ENCODE data around the gene RPS21. TPM values are rescaled to one million over a fixed set of nuclear protein-coding genes. Genes with fewer than 3 reads are reported as not detected.

Gene RPS21
- total and polyA plus RNA-seq, 2 of the 13 experiments (the other 11 are each of a cell fraction or from before 2014, with no cell fraction given), result 2,647 to 11,063 TPM

DNA sequence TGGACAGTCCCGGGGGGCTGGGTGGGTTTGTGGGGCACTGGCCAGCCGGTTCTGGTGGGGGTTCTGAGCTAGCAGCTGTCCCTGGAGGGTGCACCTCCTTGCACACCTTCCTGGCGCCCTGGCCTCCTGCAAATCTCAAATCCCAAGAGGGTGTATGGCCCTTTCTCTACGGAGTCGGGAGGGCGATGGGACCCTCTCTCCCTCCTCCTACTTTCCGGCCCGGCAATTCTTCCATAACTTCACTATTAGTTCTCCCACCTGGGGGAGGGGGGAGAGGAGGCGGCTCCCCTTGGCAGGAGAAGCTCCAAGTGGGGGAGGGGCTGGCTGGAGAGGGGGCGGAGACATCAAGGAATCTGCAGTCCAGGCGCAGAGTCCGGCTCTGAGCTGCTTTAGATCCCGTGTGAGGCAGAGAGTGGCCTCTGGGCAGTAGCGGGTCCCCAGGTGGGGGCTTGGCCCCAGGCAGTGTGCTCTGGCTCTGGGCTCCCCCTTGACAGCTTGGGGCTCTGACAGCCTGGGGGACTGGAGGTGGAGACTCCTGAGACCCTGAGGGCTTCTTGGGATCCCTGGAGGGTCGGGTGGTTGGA, 18.4 kb upstream of the RPS21 start (continued):
- TF ChIP-seq, protein P1, sequence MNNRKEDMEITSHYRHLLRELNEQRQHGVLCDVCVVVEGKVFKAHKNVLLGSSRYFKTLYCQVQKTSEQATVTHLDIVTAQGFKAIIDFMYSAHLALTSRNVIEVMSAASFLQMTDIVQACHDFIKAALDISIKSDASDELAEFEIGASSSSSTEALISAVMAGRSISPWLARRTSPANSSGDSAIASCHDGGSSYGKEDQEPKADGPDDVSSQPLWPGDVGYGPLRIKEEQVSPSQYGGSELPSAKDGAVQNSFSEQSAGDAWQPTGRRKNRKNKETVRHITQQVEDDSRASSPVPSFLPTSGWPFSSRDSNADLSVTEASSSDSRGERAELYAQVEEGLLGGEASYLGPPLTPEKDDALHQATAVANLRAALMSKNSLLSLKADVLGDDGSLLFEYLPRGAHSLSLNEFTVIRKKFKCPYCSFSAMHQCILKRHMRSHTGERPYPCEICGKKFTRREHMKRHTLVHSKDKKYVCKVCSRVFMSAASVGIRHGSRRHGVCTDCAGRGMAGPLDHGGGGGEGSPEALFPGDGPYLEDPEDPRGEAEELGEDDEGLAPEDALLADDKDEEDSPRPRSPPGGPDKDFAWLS (CRISPR knock-in tag; IDR thresholded peaks at IDR 0.05; ENCODE audit: borderline replicate concordance), result no peak
- TF ChIP-seq ZFP62 (CRISPR knock-in tag; IDR thresholded peaks at IDR 0.05) (no peak), KLF16 (CRISPR knock-in tag; IDR thresholded peaks at IDR 0.05) (peak in 1 of 2 experiments; percentile 65; a peak in 1 of 4 replicates), TOPORS (CRISPR knock-in tag; IDR thresholded peaks at IDR 0.05) (peak; percentile 66; the same call in 1 of the 2 replicates), KDM3A (CRISPR knock-in tag; IDR thresholded peaks at IDR 0.05; ENCODE audit: low read depth) (no peak), ZNF335 (CRISPR knock-in tag; IDR thresholded peaks at IDR 0.05) (no peak), MIER3 (CRISPR knock-in tag; IDR thresholded peaks at IDR 0.05; ENCODE audit: borderline replicate concordance) (peak; percentile 48; the same call in 1 of the 2 replicates), TRIM24 (CRISPR knock-in tag; IDR thresholded peaks at IDR 0.05) (no peak), ZKSCAN5 (CRISPR knock-in tag; IDR thresholded peaks at IDR 0.05) (peak; percentile 58; the same call in 1 of the 2 replicates), ZNF260 (CRISPR knock-in tag; IDR thresholded peaks at IDR 0.05; ENCODE audit: borderline replicate concordance, low read depth) (no peak), KLF11 (CRISPR knock-in tag; IDR thresholded peaks at IDR 0.05) (no peak), PHF20 (CRISPR knock-in tag; IDR thresholded peaks at IDR 0.05) (0 out of 2 replicates have a peak, but pooled peaks have one; percentile 4), ZNF780A (CRISPR knock-in tag; IDR thresholded peaks at IDR 0.05) (peak; percentile 67)
- TF ChIP-seq, protein P2, sequence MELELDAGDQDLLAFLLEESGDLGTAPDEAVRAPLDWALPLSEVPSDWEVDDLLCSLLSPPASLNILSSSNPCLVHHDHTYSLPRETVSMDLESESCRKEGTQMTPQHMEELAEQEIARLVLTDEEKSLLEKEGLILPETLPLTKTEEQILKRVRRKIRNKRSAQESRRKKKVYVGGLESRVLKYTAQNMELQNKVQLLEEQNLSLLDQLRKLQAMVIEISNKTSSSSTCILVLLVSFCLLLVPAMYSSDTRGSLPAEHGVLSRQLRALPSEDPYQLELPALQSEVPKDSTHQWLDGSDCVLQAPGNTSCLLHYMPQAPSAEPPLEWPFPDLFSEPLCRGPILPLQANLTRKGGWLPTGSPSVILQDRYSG (CRISPR knock-in tag; IDR thresholded peaks at IDR 0.05), result 0 out of 2 replicates have a peak, but pooled peaks have one; percentile 22
- TF ChIP-seq, protein P3, sequence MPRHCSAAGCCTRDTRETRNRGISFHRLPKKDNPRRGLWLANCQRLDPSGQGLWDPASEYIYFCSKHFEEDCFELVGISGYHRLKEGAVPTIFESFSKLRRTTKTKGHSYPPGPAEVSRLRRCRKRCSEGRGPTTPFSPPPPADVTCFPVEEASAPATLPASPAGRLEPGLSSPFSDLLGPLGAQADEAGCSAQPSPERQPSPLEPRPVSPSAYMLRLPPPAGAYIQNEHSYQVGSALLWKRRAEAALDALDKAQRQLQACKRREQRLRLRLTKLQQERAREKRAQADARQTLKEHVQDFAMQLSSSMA (CRISPR knock-in tag; IDR thresholded peaks at IDR 0.05), result 0 out of 2 replicates have a peak, but pooled peaks have one; percentile 15
- TF ChIP-seq, protein P4, sequence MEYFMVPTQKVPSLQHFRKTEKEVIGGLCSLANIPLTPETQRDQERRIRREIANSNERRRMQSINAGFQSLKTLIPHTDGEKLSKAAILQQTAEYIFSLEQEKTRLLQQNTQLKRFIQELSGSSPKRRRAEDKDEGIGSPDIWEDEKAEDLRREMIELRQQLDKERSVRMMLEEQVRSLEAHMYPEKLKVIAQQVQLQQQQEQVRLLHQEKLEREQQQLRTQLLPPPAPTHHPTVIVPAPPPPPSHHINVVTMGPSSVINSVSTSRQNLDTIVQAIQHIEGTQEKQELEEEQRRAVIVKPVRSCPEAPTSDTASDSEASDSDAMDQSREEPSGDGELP (IDR thresholded peaks at IDR 0.05; ENCODE audit: borderline replicate concordance, low read depth), result no peak; the same call in 1 of the 2 replicates
- TF ChIP-seq, protein P5, sequence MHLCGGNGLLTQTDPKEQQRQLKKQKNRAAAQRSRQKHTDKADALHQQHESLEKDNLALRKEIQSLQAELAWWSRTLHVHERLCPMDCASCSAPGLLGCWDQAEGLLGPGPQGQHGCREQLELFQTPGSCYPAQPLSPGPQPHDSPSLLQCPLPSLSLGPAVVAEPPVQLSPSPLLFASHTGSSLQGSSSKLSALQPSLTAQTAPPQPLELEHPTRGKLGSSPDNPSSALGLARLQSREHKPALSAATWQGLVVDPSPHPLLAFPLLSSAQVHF (CRISPR knock-in tag; IDR thresholded peaks at IDR 0.05), result no peak; the same call in 1 of the 2 replicates
- TF ChIP-seq, protein P6, sequence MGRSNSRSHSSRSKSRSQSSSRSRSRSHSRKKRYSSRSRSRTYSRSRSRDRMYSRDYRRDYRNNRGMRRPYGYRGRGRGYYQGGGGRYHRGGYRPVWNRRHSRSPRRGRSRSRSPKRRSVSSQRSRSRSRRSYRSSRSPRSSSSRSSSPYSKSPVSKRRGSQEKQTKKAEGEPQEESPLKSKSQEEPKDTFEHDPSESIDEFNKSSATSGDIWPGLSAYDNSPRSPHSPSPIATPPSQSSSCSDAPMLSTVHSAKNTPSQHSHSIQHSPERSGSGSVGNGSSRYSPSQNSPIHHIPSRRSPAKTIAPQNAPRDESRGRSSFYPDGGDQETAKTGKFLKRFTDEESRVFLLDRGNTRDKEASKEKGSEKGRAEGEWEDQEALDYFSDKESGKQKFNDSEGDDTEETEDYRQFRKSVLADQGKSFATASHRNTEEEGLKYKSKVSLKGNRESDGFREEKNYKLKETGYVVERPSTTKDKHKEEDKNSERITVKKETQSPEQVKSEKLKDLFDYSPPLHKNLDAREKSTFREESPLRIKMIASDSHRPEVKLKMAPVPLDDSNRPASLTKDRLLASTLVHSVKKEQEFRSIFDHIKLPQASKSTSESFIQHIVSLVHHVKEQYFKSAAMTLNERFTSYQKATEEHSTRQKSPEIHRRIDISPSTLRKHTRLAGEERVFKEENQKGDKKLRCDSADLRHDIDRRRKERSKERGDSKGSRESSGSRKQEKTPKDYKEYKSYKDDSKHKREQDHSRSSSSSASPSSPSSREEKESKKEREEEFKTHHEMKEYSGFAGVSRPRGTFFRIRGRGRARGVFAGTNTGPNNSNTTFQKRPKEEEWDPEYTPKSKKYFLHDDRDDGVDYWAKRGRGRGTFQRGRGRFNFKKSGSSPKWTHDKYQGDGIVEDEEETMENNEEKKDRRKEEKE (IDR thresholded peaks at IDR 0.05), result no peak
- TF ChIP-seq, protein P7, sequence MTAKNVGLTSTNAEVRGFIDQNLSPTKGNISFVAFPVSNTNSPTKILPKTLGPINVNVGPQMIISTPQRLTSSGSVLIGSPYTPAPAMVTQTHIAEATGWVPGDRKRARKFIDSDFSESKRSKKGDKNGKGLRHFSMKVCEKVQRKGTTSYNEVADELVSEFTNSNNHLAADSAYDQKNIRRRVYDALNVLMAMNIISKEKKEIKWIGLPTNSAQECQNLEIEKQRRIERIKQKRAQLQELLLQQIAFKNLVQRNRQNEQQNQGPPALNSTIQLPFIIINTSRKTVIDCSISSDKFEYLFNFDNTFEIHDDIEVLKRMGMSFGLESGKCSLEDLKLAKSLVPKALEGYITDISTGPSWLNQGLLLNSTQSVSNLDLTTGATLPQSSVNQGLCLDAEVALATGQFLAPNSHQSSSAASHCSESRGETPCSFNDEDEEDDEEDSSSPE (CRISPR knock-in tag; IDR thresholded peaks at IDR 0.05), result no peak

Measured in HepG2 (cell line).